GM23248 (cell line): Measurements from ENCODE around the gene WFDC5.

ENCODE experiments used
- EZH2 ChIP-seq: fragments of 200-600 bp; sonication (generic); IDR thresholded peaks from 2 replicates; pipeline ENCODE4 v1.6.1; 2018; ENCODE audit warnings: antibody characterized with exemption, mild to moderate bottlenecking; ENCODE audit not compliant: insufficient read depth, poor library complexity, severe bottlenecking
- EZH2phosphoT487 ChIP-seq: fragments of 200-600 bp; sonication (generic); IDR thresholded peaks from 2 replicates; pipeline ENCODE4 v1.6.1; 2018; ENCODE audit warnings: antibody characterized with exemption, moderate library complexity, mild to moderate bottlenecking, low read depth; ENCODE audit not compliant: insufficient read depth

DNA sequence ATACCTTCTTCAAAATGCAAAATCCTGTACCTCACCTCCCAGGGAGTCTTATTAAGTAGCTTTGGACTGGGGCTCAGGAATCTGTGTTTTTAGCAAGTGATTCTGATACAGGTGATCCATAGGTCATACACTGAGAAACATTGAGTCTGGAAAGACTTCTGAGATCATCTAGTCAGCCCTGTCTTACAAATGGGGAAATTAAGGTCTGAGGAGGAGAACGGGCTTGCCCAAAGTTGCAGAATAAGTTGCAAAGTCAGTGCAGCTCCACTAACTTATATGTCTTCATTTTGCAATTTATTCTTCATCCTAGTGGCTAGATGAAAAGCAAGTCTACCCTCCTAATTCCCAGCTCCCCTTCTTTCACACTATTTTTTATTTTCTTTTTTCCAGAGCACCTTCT is 42.9 kb downstream of the WFDC5 start:
- TF ChIP-seq EZH2phosphoT487: no peak
- no peak for TF ChIP-seq EZH2
